ENCODE measurements around the gene MAPKAP1.
"Not testable (repeated sequence)": the region's sequence is repeated elsewhere in the genome, so short reads cannot be mapped to it uniquely, and the experiment has no call there.

Gene MAPKAP1

DNA sequence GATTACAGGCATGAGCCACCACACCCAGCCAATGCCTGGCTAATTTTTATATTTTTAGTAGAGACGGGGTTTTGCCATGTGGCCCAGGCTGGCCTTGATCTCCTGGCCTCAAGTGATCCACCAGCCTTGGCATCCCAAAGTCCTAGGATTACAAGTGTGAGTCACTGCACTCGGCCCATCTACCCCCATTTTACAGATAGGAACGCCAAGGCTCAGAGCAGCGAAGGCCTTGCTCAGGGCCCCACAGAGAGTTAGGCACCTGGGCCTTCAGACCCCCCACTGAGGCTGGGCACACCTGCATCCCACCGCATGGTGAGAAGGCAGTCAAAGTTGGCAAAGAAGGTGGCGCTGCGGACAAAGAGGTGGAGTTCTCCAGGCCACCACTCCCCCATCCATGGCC, 302.3 kb downstream of the MAPKAP1 start:
- DNase-seq, result no peak

DNA sequence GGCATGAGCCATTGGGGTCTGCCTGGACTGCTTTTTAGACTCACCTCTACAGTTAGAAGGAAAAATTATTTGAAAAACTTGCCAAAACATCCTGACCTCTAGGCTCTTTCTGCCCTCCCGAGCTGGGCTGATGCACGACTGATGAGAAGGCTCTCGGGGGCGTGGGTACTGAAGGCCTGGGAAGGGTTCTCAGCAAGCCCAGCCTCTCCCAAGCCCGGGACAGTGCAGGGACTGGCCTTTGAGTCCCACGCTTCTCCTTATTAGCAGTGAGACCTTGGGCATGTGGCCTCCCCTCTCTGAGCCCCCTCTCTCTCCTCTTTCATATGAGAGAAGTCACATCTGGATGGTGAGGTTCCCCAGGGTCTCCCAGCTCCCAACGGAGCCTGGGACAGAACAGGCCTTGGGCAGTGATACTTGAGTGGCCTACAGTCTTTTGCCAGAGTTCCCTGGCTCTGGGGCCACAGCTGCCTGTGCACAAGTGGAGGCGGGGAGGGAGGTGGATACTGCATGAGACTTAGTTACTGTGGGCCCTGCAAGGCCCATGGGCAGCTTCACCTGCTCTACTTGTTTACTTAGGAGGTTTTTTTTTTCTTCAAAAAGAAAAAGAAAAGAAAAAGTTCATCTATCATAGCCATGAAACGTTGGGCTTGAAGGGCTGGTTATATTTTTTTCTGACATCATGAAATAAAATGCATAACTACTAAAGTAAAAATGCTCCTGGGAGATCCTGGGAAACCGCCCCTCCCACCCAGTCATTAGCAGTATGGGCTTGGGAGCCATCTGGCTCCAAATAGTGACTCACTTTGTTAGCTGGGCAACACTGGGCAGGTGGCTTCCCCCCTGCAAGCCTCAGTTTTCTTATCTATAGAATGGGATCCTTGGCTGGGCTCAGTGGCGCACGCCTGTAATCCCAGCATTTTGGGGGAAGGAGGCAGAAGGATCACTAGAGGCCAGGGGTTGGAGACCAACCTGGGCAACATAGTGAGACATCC, 306.0 kb downstream of the MAPKAP1 start:
- DNase-seq, result no peak

DNA sequence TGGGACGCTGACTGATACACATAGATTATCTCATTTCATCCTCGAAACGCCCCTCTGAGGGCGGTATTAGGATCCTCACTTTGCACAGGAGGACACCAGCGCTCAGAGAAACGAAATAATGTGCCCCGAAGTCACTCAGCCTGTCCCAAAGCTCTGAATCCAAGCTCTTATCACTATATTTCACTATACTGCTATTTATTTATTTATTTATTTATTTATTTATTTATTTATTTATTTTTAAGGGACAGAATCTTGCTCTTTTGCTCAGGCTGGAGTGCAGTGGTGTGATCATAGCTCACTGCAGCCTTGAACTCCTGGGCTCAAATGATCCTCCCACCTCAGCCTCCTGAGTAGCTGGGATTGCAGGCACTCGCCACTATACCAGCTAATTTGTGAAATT, 306.8 kb downstream of the MAPKAP1 start:
- DNase-seq, result not testable (repeated sequence)

DNA sequence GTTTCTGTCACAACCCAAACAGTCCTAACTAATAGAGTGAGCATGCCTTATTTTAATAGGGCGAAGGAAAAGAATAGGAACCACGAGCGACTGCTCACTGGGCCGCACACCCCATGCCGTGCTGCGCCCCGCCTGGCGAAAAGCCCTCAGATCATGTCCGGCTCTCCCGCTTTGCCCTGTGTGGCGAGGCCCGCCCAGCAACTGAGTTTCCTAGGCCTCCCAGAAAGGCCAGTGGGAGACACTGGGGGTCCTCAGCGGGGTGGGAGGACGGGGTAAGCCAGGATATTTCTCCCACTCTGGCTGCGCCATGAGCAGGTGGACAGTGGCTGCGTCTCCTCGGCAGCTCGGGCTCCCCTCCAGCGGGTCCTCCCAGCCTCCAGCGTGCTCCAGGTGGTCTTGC, 307.3 kb downstream of the MAPKAP1 start:
- DNase-seq, result no peak

DNA sequence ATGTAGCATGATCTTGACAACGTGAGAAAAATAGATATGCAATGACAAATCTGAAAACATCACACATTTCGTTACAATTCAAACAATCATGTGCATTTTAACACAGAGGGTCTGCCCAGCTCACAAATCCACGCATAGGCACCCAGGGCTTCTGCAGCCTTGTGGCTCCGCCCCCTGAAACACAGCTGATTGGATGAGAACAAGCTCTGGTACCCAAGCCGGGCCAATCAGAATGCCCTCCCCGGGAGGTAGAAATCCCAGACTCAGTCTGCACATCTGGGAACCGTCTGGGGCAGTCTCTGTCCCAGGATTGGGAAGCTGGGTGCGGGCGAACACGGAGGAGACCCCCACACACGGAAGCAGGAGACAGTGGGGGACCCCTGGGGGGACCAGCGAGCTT, 307.8 kb downstream of the MAPKAP1 start:
- no peak for DNase-seq

DNA sequence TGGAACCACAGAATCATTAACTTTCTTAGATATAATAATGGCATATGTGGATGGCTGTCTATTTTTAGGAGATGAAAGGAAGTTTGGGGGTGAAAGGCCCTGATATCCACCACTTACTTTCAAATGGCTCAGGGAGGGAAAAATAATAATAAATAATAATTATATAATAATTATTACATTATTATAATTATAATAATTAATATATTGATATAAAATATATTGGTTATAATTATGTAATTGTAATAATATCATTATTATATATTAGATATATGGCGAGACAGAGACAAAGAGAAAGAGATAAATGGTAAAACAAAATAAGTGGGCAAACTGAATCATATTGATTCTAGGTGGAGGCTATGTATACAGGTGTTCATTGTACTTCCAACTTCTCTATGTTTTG, 308.8 kb downstream of the MAPKAP1 start:
- no peak for DNase-seq

DNA sequence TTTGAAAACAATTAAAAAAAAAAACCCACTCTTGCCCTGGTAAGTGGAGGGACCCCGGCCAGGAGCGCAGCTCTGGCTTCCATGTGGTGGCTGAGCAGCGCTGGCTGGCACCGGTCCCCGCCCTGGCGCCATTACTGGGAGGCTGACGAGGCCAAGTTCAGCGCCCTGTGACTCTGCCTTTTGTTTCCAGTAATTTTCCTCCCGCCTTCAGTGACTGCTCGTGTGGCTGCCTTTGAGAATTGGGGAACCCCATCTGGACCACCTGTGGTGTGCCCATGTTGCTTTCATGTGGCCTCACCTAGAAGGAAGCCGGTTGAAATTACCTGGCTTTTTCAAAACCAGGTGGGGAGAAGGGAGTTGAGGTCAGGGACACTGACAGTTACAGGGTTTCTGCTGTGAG, 309.3 kb downstream of the MAPKAP1 start:
- no peak for DNase-seq

DNA sequence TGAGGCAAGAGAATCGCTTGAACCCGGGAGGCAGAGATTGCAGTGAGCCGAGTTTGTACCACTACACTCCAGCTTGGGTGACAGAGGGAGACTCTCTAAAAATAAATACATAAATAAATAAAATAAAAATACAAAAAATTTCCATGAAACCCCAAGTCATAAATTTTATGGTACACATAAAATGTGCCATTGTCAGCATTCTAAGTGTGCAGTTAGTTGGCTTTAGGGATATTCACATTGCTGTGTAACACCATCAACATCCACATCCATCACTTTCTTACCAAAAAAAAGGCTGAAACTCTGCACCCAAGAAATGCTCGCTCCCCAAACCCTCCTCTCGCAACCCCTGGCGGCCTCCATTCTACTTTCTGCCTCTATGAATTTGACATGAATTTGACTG, 310.2 kb downstream of the MAPKAP1 start:
- no peak for DNase-seq

DNA sequence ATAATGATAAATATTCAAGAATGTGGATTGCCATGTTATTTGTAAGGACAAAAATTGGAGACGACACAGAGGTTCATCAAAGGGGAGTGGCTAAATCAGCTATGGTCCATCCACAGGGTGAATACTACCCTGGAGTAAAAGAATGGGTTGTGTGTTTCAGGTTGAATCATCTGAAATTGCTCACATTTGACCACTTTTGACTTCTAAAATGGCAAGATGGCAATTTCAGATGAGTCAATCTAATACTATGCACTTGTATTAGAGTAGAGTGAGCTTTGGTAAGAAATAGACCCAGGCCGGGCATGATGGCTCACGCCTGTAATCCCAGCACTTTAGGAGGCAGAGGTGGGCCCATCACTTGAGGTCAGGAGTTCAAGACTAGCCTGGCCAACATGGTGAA, 313.6 kb downstream of the MAPKAP1 start:
- no peak for DNase-seq

DNA sequence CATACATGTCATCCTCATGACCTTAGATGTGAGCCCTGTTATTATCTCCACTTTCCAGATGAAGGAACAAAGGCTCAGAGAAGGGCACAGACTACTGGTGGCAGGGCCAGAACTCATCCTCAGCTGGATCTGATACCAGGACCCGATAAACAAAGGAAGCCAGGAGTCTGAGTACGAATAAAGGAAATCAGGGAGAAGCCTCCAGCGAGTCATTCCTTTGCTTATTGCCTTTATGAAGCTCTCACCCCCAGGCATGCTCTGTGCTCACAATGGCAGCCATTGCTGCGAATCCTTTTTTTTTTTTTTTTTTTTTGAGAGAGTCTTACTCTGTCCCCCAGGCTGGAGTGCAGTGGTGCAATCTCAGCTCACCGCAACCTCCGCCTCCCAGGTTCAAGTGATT, 315.3 kb downstream of the MAPKAP1 start:
- no peak for DNase-seq

DNA sequence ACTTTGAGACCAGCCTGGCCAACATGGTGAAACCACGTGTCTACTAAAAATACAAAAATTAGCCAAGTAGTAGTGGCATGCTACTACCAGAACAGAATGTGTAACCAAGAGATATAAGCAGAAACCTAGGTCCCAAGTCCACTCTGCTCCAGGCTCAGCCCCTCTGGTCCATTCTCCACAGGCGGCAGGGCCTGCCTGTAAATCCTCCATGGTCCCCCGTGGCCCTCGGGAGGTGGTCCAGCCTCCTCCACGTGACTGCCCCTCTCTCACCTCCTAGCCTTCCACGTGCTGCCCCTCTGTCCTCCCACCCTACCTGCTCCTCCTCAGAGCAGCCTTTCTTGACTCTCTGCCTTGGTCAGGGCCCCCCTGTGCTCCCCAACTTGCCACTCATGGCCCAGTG, 318.0 kb downstream of the MAPKAP1 start:
- DNase-seq, result no peak

DNA sequence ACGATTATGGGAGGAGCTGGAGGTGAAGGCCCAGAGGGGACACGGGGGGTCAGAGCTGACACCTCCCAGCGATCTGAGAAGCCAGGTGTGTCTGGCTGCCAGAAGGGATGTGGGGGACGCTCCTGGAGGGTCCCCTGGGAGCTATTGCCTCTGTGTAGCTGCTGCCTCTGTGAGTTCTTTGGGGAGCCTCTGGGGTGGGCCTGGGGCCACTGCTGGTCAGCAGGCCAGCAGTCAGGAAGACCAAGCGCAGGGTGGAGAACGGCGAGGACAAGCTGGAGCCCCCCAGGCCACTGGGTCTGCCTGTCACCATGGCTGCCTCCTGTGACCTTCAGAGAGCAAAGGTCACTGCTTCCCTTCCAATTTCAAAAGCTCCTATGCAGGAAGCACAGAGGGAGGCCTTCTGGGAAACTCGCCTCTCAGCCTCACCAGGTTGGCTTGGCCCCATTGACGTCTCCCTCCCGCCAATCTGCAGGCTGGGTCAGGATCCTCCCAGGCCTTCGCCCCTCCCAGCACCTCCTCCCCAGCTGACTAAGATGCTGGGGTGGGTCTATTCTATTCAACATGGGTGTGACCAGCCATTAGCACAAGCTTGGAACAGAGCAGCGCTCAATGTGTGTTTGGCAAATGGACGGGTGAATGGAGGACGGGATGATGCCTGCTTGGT, 319.0 kb downstream of the MAPKAP1 start:
- DNase-seq, result no peak

All from activated CD4-positive, CD25-positive, alpha-beta regulatory T cell treated with anti-CD3 and anti-CD28 coated beads, Interleukin-2, amount 50 U/mL, for 72 hours (primary cell).